ENCODE measurements around the gene LDAH. TPM values are rescaled to one million over a fixed set of nuclear protein-coding genes. Genes with fewer than 3 reads are reported as not detected.

LDAH gene
- total and polyA plus RNA-seq, 2 donors (not counting 1 experiment from before 2014, with no cell fraction given) = 9.0 to 31.3 TPM

DNA sequence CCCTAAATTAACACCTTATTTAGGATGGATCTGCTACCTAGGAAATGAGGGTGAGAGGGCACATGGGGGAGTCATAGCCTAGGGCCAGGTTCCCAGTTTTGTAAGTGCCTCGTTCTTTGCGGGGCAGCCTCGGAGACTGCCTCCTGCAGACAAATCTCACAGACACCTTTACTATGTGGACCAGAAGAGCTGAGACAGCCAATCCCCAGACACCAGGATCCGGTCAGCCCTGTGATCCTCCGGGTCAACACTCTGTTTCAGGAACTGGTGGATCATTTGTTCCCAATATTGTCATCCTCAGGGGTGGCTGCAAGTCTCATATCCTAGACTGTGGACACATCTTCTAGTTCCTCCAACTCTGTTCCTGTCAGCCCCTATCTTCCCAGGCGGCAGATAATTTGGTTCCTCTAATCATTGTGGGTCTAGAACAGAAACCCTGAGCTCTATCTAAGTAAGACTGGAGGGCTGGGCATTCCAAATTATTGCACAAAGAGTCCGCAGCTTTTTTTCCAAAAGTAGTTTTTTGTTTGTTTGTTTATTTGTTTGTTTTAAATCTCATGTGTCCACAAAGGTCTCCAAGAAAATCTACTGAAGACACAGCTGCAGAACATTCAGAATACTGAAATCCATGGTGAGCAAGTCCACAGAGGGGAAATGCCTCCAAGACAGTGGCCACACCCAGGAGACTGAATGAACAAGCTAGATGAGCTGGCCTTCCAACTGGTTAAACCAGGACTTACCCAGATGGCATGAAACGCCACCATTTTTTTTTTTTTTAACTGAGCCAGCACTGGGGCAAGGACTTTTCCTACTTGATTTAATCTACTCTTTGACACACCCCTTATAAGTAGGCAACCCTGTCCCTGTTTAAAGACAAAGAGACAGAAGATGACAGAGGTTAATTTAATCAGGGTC is 162.1 kb downstream of the LDAH start:
- Histone ChIP-seq H3K4me1 (ENCODE audit: control insufficient read depth in 2 of 2, insufficient read depth in 2 of 2, low read length in 2 of 2) (peaks cover 5 to 22% of the 10 kb centered on the region in 2 donors), H3K27me3 (replicated peaks in 1 of 4; ENCODE audit: control extremely low read depth in 1 of 4, control insufficient read depth in 3 of 4, insufficient read depth in 4 of 4, low read length in 3 of 4) (peaks cover 0 to 49% (median 7%) of the 10 kb centered on the region in 4 experiments), H3K4me2 (replicated peaks; ENCODE audit: low read depth, low read length, poor library complexity, severe bottlenecking) (no peak overlapping the region), H3K9ac (ENCODE audit: low read length) (no peak overlapping the region), H3K36me3 (replicated peaks in 1 of 2; ENCODE audit: control extremely low read depth in 1 of 2, control insufficient read depth in 1 of 2, extremely low read depth in 1 of 2, insufficient read depth in 2 of 2, low read length in 1 of 2) (no peaks in the 10 kb centered on the region), H4K20me1 (ENCODE audit: control insufficient read depth, insufficient read depth, low read length, poor library complexity, severe bottlenecking) (no peaks in the 10 kb centered on the region), H3K4me3 (ENCODE audit: control extremely low read depth in 1 of 5, extremely low read depth in 1 of 5, insufficient read depth in 1 of 5, low read depth in 2 of 5, low read length in 4 of 5) (no peak overlapping the region), H2AFZ (ENCODE audit: insufficient read depth, low read depth, low read length, poor library complexity, severe bottlenecking) (no peak overlapping the region), H3K9me3 (ENCODE audit: control extremely low read depth in 1 of 3, control insufficient read depth in 2 of 3, insufficient read depth in 1 of 3, low read length in 2 of 3) (peaks cover 0 to 4% (median 0%) of the 10 kb centered on the region in 3 donors), H3K79me2 (ENCODE audit: control insufficient read depth, insufficient read depth, low read length) (no peaks in the 10 kb centered on the region), H3K27ac (ENCODE audit: low read length in 2 of 2) (no peak overlapping the region)
- ATAC-seq (ENCODE audit: low read depth) (no peak), DNase-seq (no peak)
- TF ChIP-seq EZH2 (IDR thresholded peaks at IDR 0.05; ENCODE audit: borderline replicate concordance, insufficient read depth, low read depth, low read length, poor library complexity, severe bottlenecking) = no peak
- TF ChIP-seq, protein P1, sequence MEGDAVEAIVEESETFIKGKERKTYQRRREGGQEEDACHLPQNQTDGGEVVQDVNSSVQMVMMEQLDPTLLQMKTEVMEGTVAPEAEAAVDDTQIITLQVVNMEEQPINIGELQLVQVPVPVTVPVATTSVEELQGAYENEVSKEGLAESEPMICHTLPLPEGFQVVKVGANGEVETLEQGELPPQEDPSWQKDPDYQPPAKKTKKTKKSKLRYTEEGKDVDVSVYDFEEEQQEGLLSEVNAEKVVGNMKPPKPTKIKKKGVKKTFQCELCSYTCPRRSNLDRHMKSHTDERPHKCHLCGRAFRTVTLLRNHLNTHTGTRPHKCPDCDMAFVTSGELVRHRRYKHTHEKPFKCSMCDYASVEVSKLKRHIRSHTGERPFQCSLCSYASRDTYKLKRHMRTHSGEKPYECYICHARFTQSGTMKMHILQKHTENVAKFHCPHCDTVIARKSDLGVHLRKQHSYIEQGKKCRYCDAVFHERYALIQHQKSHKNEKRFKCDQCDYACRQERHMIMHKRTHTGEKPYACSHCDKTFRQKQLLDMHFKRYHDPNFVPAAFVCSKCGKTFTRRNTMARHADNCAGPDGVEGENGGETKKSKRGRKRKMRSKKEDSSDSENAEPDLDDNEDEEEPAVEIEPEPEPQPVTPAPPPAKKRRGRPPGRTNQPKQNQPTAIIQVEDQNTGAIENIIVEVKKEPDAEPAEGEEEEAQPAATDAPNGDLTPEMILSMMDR (IDR thresholded peaks at IDR 0.05) = no peak
- no peak overlapping the region for H3K4me3 Mint-ChIP-seq
- H3K27me3 Mint-ChIP-seq = peaks cover 26% of the 10 kb centered on the region
- H3K9me3 Mint-ChIP-seq (ENCODE audit: insufficient read depth) = no peaks in the 10 kb centered on the region
- peaks cover 18% of the 10 kb centered on the region for H3K4me1 Mint-ChIP-seq
- ChIA-PET CTCF (interaction anchor here (0.6 to 8.9 kb wide), 43 partner anchors 9 to 656 kb away, joined by 3 to 331 read pairs (median 5); partner anchors contain the start of genes HS1BP3, LDAH and RHOB), POLR2A (interaction anchor here (0.9 to 1.2 kb wide), 2 partner anchors 10 to 302 kb away, joined by 3 to 5 read pairs; partner anchors contain the start of gene HS1BP3)
- no peak overlapping the region for H3K27ac Mint-ChIP-seq
- 63% methylated on average over 7 of the region's 8 CpGs for WGBS (ENCODE audit: insufficient coverage)
- intact Hi-C loops (cut with micrococcal nuclease) = loop anchor here (1.0 to 2.0 kb wide), 3 partner anchors 9 to 94 kb away; partner anchors contain the start of gene HS1BP3
